ENCODE measurements around the gene CDYL.
"Not testable (repeated sequence)": the region's sequence is repeated elsewhere in the genome, so short reads cannot be mapped to it uniquely, and the experiment has no call there.

Gene CDYL

GRCh38 chr6:4848382-4849068, 72.3 kb downstream of the CDYL start:
- DNase-seq = peak; percentile 1

- no peak for DNase-seq
Observed at GRCh38 chr6:4849226-4850022, 73.2 kb downstream of the CDYL start.

GRCh38 chr6:4851035-4851434, 74.8 kb downstream of the CDYL start:
- no peak for DNase-seq

GRCh38 chr6:4852186-4852585, 76.0 kb downstream of the CDYL start:
- DNase-seq = not testable (repeated sequence)

- no peak for DNase-seq
Observed at GRCh38 chr6:4852938-4853337, 76.7 kb downstream of the CDYL start.

- DNase-seq = no peak
Observed at GRCh38 chr6:4853349-4853748, 77.1 kb downstream of the CDYL start.

- no peak for DNase-seq
Observed at GRCh38 chr6:4853782-4854511, 77.7 kb downstream of the CDYL start.

- no peak for DNase-seq
Observed at GRCh38 chr6:4856785-4857184, 80.6 kb downstream of the CDYL start.

GRCh38 chr6:4858194-4859015, 82.2 kb downstream of the CDYL start:
- DNase-seq = no peak

- DNase-seq = no peak
Observed at GRCh38 chr6:4860387-4860786, 84.2 kb downstream of the CDYL start.

GRCh38 chr6:4861564-4861963, 85.4 kb downstream of the CDYL start:
- DNase-seq = no peak

GRCh38 chr6:4864519-4864918, 88.3 kb downstream of the CDYL start:
- no peak for DNase-seq

- not testable (repeated sequence) for DNase-seq
Observed at GRCh38 chr6:4865006-4865405, 88.8 kb downstream of the CDYL start.

GRCh38 chr6:4870821-4871494, 94.8 kb downstream of the CDYL start:
- peak; percentile 52 for DNase-seq

- DNase-seq = no peak
Observed at GRCh38 chr6:4871825-4872224, 95.6 kb downstream of the CDYL start.

- peak; percentile 2 for DNase-seq
Observed at GRCh38 chr6:4872841-4873240, 96.6 kb downstream of the CDYL start.

GRCh38 chr6:4873928-4874327, 97.7 kb downstream of the CDYL start:
- DNase-seq = no peak

GRCh38 chr6:4879741-4880275, 103.6 kb downstream of the CDYL start:
- no peak for DNase-seq

- peak; percentile 6 for DNase-seq
Observed at GRCh38 chr6:4880363-4880762, 104.2 kb downstream of the CDYL start.

GRCh38 chr6:4883298-4883697, 107.1 kb downstream of the CDYL start:
- DNase-seq = no peak

GRCh38 chr6:4884646-4885340, 108.6 kb downstream of the CDYL start:
- DNase-seq = no peak

Data from HCEC 1CT (cell line).